Cardiac fibroblast (primary cell): ENCODE data around the gene RNF144B.

Experiments
- DNase-seq, 2 donors: peaks; one replicate each; pipeline versions ENCODE4 v3.0.0 to v3.0.0-alpha.2; 2010; ENCODE audit warnings: low read depth in 2 of 2
- H3K4me3 ChIP-seq, 2 donors: replicated peaks in 1 of 2; 1 replicate in 1 of 2; 2 replicates in 1 of 2; pipeline ENCODE4 v1.5.1; 2011; ENCODE audit warnings: low read depth in 2 of 2, low read length in 2 of 2, mild to moderate bottlenecking in 2 of 2, moderate library complexity in 1 of 2
- CTCF ChIP-seq: IDR thresholded peaks from one replicate; pipeline ENCODE4 v1.5.1; 2011; ENCODE audit warnings: low read depth, mild to moderate bottlenecking, low read length, inconsistent platforms

The RNF144B gene

GRCh38 chr6:18510644-18511033 is 123.5 kb downstream of the RNF144B start:
- H3K4me3 ChIP-seq: no peak overlapping the region
- DNase-seq: no peak
- no peak for TF ChIP-seq CTCF

DNA sequence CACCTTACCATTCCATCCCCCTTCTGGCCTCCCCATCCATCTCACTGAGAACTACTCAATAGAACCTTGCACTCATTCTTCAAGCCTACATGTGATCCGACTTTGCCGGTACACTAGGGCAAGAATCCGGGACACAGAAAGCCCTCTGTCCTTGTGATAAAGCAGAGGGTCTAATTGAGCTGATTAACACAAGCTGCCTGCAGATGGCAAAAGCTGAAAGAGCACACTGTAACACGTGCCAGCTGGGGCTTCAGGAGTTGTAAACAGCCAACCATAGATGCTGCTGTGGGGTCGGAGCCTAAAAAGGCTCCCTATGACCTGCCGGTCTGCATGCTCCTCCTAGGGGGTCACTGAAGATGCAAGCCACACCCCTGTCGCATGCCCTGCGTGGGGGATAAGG is 124.1 kb downstream of the RNF144B start:
- DNase-seq: no peak
- TF ChIP-seq CTCF: no peak
- H3K4me3 ChIP-seq: no peak overlapping the region

DNA sequence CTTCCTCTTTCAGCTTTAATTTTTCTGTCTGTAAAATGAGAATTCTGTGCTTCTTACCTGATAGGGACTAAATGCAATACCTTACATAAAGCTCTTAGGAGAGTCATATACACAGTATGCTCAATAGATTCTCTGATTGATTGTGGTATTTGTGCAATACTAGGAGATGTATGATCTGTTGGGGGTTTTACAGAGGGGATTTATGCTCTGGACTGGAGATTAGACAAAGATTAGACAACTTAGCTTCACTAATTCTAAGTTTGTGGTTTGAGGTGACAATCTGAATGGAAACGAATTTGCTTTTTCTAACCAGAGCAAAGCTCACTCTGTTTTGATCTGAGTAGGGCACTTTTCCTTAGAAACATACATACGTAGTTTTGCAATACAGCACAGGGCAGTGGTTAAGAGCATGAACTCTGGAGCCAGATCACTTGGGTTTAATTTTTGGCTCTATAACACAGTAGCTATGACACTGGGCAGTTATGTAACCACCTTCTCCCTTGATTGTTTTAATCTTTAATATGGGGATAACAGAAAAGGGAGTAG is 126.2 kb downstream of the RNF144B start:
- no peak overlapping the region for H3K4me3 ChIP-seq
- TF ChIP-seq CTCF: no peak
- no peak for DNase-seq

- H3K4me3 ChIP-seq: no peak overlapping the region
- no peak for TF ChIP-seq CTCF
- DNase-seq: no peak
Measured at GRCh38 chr6:18514180-18514579, 127.0 kb downstream of the RNF144B start.

DNA sequence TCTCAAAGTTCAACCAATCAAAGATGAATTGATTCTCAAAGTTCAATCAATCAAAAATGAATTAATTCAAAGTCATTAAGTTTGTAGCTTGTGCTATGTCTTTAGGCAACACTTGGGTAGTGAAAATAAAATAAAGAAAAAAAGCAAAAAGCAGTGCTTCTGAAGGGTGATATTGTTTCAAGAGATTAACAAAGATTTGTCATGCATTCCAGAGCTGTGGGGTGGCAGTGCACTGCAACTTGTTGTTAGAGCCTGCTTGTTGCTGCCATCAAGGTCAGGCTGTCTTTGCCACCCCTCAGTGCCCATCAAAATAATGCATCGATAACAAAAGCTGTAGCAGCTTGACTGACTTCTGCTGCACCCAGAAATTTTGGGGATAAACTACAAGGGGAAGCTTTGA is 128.6 kb downstream of the RNF144B start:
- no peak overlapping the region for H3K4me3 ChIP-seq
- no peak for TF ChIP-seq CTCF
- DNase-seq: no peak
